Memory B cell (primary cell): Measurements from ENCODE around the gene RABGGTA.

ENCODE experiments used
- ATAC-seq: fragments of 150-1000 bp; cut with Tn5 transposase; 2 replicates; pipeline ENCODE4 v1.10.0; 2021; ENCODE audit warnings: low read depth, mild to moderate bottlenecking, moderate library complexity
- DNase-seq, 2 donors: peaks; one replicate each; pipeline ENCODE4 v3.0.0; 2022; ENCODE audit warnings: low spot score in 2 of 2
- H3K27ac Mint-ChIP-seq: one replicate; pipeline ENCODE4 v1.8.0; 2022; ENCODE audit warnings: mild to moderate bottlenecking, moderate library complexity, mixed read lengths
- H3K27me3 Mint-ChIP-seq: one replicate; pipeline ENCODE4 v1.8.0; 2022; ENCODE audit warnings: mixed read lengths
- H3K36me3 Mint-ChIP-seq: one replicate; pipeline ENCODE4 v1.8.0; 2022; ENCODE audit warnings: mild to moderate bottlenecking, mixed read lengths
- H3K4me1 Mint-ChIP-seq: one replicate; pipeline ENCODE4 v1.8.0; 2022; ENCODE audit warnings: mixed read lengths
- H3K4me3 Mint-ChIP-seq: one replicate; pipeline ENCODE4 v1.8.0; 2022; ENCODE audit warnings: mild to moderate bottlenecking, moderate library complexity, mixed read lengths
- H3K9me3 Mint-ChIP-seq: one replicate; pipeline ENCODE4 v1.8.0; 2022; ENCODE audit warnings: mixed read lengths

The RABGGTA gene

GRCh38 chr14:24278424-24278823 lies 7.0 kb upstream of the RABGGTA start:
- no peak for ATAC-seq
- peaks cover 3% of the 10 kb centered on the region for H3K36me3 Mint-ChIP-seq
- DNase-seq: no peak
- H3K27me3 Mint-ChIP-seq: no peaks in the 10 kb centered on the region
- H3K27ac Mint-ChIP-seq: peak overlapping the region; percentile 98
- H3K9me3 Mint-ChIP-seq: peaks cover 6% of the 10 kb centered on the region
- peaks cover 55% of the 10 kb centered on the region for H3K4me1 Mint-ChIP-seq
- H3K4me3 Mint-ChIP-seq: peak overlapping the region; percentile 63

- Mint-ChIP-seq H3K4me1 (peaks cover 59% of the 10 kb centered on the region), H3K27ac (peak overlapping the region; percentile 98), H3K9me3 (peaks cover 6% of the 10 kb centered on the region), H3K36me3 (peaks cover 3% of the 10 kb centered on the region), H3K27me3 (no peaks in the 10 kb centered on the region), H3K4me3 (peak overlapping the region; percentile 63)
- DNase-seq (no peak), ATAC-seq (peak; percentile 15)
Measured at GRCh38 chr14:24277606-24278321, 6.4 kb upstream of the RABGGTA start.

- ATAC-seq (no peak), DNase-seq (no peak)
- no peaks in the 10 kb centered on the region for H3K27me3 Mint-ChIP-seq
- H3K9me3 Mint-ChIP-seq: peaks cover 6% of the 10 kb centered on the region
- H3K27ac Mint-ChIP-seq: peak overlapping the region; percentile 98
- no peak overlapping the region for H3K4me3 Mint-ChIP-seq
- H3K4me1 Mint-ChIP-seq: peaks cover 63% of the 10 kb centered on the region
- peaks cover 3% of the 10 kb centered on the region for H3K36me3 Mint-ChIP-seq
Measured at GRCh38 chr14:24277071-24277470, 5.7 kb upstream of the RABGGTA start.

GRCh38 chr14:24274101-24274543 lies 2.7 kb upstream of the RABGGTA start:
- ATAC-seq: peak; percentile 49
- Mint-ChIP-seq H3K27ac (peak overlapping the region; percentile 99), H3K9me3 (peaks cover 6% of the 10 kb centered on the region), H3K27me3 (no peaks in the 10 kb centered on the region), H3K36me3 (peaks cover 5% of the 10 kb centered on the region), H3K4me1 (peaks cover 47% of the 10 kb centered on the region), H3K4me3 (peak overlapping the region; percentile 15)
- DNase-seq: peak; percentile 47 to 77

- peak overlapping the region; percentile 30 for H3K4me3 Mint-ChIP-seq
- ATAC-seq (no peak), DNase-seq (no peak)
- H3K27ac Mint-ChIP-seq: peak overlapping the region; percentile 99
- H3K27me3 Mint-ChIP-seq: no peaks in the 10 kb centered on the region
- peaks cover 4% of the 10 kb centered on the region for H3K9me3 Mint-ChIP-seq
- H3K36me3 Mint-ChIP-seq: peaks cover 5% of the 10 kb centered on the region
- H3K4me1 Mint-ChIP-seq: peaks cover 43% of the 10 kb centered on the region
Measured at GRCh38 chr14:24273422-24273998, 2.1 kb upstream of the RABGGTA start.

GRCh38 chr14:24272467-24272866 lies 1.1 kb upstream of the RABGGTA start:
- Mint-ChIP-seq H3K4me1 (peaks cover 33% of the 10 kb centered on the region), H3K9me3 (no peaks in the 10 kb centered on the region), H3K36me3 (peaks cover 4% of the 10 kb centered on the region), H3K4me3 (peak overlapping the region; percentile 67), H3K27ac (peak overlapping the region; percentile 99), H3K27me3 (no peaks in the 10 kb centered on the region)
- DNase-seq: no peak
- no peak for ATAC-seq

- H3K4me1 Mint-ChIP-seq: peaks cover 33% of the 10 kb centered on the region
- H3K9me3 Mint-ChIP-seq: no peaks in the 10 kb centered on the region
- peaks cover 10% of the 10 kb centered on the region for H3K36me3 Mint-ChIP-seq
- ATAC-seq (no peak), DNase-seq (no peak)
- peak overlapping the region; percentile 99 for H3K27ac Mint-ChIP-seq
- H3K4me3 Mint-ChIP-seq: peak overlapping the region; percentile 90
- H3K27me3 Mint-ChIP-seq: no peaks in the 10 kb centered on the region
Measured at GRCh38 chr14:24271834-24272263, 452 bp upstream of the RABGGTA start.

GRCh38 chr14:24270537-24271133 lies 762 bp downstream of the RABGGTA start:
- H3K4me3 Mint-ChIP-seq: peak overlapping the region; percentile 90
- peak overlapping the region; percentile 99 for H3K27ac Mint-ChIP-seq
- DNase-seq (no peak), ATAC-seq (no peak)
- H3K36me3 Mint-ChIP-seq: peaks cover 18% of the 10 kb centered on the region
- no peaks in the 10 kb centered on the region for H3K27me3 Mint-ChIP-seq
- peaks cover 31% of the 10 kb centered on the region for H3K4me1 Mint-ChIP-seq
- H3K9me3 Mint-ChIP-seq: no peaks in the 10 kb centered on the region

- Mint-ChIP-seq H3K9me3 (no peaks in the 10 kb centered on the region), H3K36me3 (peaks cover 18% of the 10 kb centered on the region), H3K4me3 (peak overlapping the region; percentile 90), H3K27ac (no peak overlapping the region), H3K27me3 (no peaks in the 10 kb centered on the region), H3K4me1 (peaks cover 31% of the 10 kb centered on the region)
- DNase-seq (no peak), ATAC-seq (no peak)
Measured at GRCh38 chr14:24269910-24270536, 1.4 kb downstream of the RABGGTA start.

GRCh38 chr14:24269368-24269767 lies 2.0 kb downstream of the RABGGTA start:
- H3K36me3 Mint-ChIP-seq: peaks cover 18% of the 10 kb centered on the region
- H3K4me1 Mint-ChIP-seq: peaks cover 31% of the 10 kb centered on the region
- ATAC-seq (no peak), DNase-seq (no peak)
- H3K9me3 Mint-ChIP-seq: no peaks in the 10 kb centered on the region
- H3K27ac Mint-ChIP-seq: no peak overlapping the region
- H3K27me3 Mint-ChIP-seq: no peaks in the 10 kb centered on the region
- peak overlapping the region; percentile 49 for H3K4me3 Mint-ChIP-seq

- no peak overlapping the region for H3K4me3 Mint-ChIP-seq
- H3K36me3 Mint-ChIP-seq: peaks cover 18% of the 10 kb centered on the region
- H3K4me1 Mint-ChIP-seq: peaks cover 24% of the 10 kb centered on the region
- DNase-seq: no peak
- no peak overlapping the region for H3K27ac Mint-ChIP-seq
- no peaks in the 10 kb centered on the region for H3K9me3 Mint-ChIP-seq
- H3K27me3 Mint-ChIP-seq: no peaks in the 10 kb centered on the region
- no peak for ATAC-seq
Measured at GRCh38 chr14:24268225-24268624, 3.2 kb downstream of the RABGGTA start.

GRCh38 chr14:24267516-24267915 lies 3.9 kb downstream of the RABGGTA start:
- no peak for DNase-seq
- ATAC-seq: no peak
- peaks cover 19% of the 10 kb centered on the region for H3K4me1 Mint-ChIP-seq
- no peak overlapping the region for H3K4me3 Mint-ChIP-seq
- H3K27ac Mint-ChIP-seq: peak overlapping the region; percentile 41
- H3K27me3 Mint-ChIP-seq: no peaks in the 10 kb centered on the region
- no peaks in the 10 kb centered on the region for H3K9me3 Mint-ChIP-seq
- H3K36me3 Mint-ChIP-seq: peaks cover 18% of the 10 kb centered on the region

GRCh38 chr14:24266344-24267244 lies 4.8 kb downstream of the RABGGTA start:
- no peaks in the 10 kb centered on the region for H3K27me3 Mint-ChIP-seq
- no peak overlapping the region for H3K4me3 Mint-ChIP-seq
- peaks cover 12% of the 10 kb centered on the region for H3K4me1 Mint-ChIP-seq
- no peaks in the 10 kb centered on the region for H3K9me3 Mint-ChIP-seq
- H3K36me3 Mint-ChIP-seq: peaks cover 18% of the 10 kb centered on the region
- DNase-seq (no peak), ATAC-seq (no peak)
- H3K27ac Mint-ChIP-seq: peak overlapping the region; percentile 41
